Activated CD4-positive, alpha-beta T cell treated with anti-CD3 and anti-CD28 coated beads for 1 hour (primary cell): Measurements from ENCODE around the gene PDE11A.

Experiments used
- DNase-seq: peaks from one replicate; pipeline ENCODE4 v3.0.0-alpha.2; 2020

The PDE11A gene

DNA sequence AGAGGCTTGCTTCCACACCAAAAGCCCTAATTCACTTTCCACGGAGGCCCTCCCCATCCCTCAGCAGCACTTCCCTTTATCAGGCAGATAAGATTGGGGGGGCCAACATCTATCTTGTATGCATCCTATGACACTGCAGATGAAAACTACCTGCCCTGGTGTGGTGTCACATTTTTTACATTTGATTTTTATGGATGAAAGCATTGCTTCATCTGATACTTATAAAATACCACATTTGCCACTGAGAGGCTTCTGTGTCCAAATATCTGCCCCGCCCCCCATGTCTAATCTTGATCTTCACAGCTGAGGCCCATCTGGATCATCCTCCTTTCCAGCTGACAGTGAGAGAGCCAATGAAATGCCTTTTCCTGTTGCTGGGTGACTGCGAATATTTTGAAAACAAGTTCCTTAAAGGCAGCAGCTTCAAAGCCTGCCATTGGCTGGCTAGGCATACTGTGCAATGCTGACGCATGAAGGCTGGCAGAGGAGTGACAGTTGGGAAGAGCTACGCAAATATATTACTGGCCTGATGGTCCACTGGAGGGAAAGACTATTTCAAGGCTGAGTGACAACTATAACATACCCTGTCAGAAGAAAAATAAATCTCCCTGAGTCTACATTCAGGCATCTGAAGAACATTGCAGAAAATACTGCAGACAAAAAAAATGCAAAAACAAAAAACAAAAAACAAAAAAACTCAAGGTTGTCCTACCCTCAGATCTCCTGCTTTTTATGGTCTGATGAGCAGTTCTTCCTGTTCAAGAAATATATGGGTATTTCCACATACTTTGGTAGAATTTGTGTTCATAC is 318.7 kb downstream of the PDE11A start:
- DNase-seq: no peak

DNA sequence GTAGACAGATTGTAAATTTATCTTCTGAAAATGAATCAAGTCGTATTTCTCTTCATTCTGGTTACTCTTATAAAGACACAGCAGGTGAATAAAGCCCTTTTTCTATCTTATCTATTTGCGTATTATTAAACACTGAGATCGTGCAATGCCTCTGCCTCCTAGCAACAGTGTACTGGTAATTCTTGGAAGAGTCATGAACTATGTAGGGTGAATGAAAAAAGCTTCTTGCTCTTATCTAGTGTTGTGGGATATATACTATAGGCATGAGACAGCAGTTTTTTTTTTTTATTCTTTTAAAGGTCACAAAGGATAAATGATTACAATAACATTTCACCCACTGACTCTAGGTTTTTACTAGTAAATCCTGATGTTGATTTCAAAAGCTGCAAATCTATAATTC is 324.2 kb downstream of the PDE11A start:
- DNase-seq: no peak

DNA sequence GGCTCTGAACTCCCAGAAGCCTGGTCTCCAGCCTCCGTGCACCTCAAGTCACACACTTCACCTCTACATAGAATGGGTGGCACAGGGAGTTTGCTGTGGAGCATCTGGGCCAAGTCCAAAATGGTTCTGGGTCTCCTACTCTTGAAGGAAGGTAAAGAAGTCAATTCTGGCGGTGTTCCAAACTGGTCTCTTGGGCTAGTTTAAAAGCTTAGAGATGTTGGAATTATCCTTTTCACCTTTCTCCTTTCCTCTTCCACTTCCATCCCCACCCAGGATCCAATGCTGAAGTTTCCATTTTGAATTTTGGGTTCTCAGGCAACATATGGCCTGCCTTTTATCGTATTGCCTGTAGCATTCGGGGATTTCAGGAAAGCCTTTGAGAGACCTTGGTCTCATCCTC is 325.2 kb downstream of the PDE11A start:
- no peak for DNase-seq

DNA sequence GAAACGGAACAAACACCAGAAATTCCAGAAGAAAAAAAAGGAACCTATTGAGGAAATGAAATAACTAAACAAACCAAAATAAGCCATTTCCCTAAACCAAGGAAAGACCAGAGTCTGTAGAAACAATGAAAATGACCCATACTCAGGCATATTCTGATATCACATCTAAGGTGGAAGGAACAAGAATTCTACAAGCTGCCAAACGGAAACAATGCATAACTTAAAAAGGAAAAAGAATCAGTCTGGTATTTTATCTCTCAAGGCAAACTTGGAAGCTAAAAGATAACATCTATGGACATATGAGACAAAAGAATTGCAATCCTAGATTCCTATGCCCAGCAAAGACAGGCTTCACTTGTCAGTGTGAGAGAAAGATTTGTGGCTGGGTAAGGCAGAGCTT is 326.2 kb downstream of the PDE11A start:
- no peak for DNase-seq

DNA sequence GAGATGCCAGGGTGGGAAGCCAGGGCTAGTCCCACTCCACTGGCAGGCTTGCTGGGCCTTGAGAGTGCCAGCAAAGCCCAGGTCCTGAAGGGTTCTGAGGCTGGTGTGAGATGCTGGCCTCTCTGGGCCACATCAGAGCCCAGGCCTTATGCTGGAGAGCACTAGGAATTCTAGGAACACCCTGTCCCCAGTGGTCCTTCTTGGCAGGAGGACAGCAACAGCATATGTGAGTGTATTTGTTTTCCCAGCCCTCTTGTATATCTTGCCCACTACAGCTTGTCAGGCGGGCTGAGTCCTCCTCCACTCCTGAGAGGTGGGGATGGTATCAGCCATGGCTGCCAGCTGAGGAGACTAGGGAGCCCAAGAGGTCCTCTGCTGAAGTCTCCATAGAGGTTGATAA is 327.0 kb downstream of the PDE11A start:
- no peak for DNase-seq

DNA sequence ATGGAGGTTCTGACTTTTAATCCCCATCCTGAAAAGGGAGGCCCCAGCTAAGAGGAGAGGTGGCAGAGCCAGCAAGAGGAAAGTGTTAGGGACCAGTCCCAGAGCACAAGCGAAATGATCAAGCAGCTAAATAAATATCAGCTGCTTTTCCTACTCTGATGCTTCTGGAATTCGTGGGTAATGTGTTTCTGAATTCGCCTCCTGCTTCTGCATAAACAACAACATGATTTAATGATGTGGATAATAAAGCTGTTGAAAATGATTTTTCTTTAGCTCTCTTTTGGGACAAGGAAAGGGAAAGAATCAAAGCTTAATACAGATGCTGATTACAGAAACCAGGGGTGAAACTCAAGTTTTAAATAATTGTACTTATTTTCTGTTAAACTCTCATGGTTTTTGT is 329.7 kb downstream of the PDE11A start:
- no peak for DNase-seq

DNA sequence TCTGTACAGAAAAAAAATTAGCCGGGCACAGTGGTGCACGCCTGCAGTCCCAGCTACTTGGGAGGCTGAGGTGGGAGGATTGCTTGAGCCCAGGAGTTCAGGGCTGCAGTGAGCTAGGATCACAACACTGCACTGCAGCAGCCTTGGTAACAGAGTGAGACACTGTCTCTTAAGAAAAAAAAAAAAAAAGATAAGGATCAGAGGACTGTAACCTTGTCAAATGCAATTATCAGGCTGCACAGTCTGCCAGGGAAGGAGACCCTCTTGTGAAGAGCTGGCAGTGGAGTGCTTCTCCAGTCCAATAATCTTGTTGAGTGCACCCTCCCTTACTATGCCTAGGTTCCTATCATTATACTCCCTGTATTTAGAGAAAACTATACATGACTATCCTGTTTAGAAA is 330.7 kb downstream of the PDE11A start:
- no peak for DNase-seq

DNA sequence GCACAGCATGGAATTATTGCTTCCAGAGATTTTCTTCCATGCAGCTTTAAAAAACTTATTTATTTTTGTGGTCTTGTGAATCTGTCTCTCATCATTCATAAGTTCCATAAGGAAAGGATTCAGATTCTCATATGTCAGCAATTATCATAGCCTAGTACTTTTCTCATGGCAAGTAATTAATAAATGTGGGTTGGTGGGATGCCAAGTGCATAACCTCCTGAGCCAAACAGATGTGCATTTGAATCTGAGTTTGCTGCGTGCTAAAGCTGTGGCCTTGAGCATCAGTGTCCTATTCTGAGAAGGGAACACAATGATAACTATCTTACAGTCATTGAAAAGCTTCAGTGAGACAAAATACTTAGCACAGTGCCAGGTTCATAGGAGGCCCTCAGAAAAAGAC is 331.9 kb downstream of the PDE11A start:
- DNase-seq: no peak

DNA sequence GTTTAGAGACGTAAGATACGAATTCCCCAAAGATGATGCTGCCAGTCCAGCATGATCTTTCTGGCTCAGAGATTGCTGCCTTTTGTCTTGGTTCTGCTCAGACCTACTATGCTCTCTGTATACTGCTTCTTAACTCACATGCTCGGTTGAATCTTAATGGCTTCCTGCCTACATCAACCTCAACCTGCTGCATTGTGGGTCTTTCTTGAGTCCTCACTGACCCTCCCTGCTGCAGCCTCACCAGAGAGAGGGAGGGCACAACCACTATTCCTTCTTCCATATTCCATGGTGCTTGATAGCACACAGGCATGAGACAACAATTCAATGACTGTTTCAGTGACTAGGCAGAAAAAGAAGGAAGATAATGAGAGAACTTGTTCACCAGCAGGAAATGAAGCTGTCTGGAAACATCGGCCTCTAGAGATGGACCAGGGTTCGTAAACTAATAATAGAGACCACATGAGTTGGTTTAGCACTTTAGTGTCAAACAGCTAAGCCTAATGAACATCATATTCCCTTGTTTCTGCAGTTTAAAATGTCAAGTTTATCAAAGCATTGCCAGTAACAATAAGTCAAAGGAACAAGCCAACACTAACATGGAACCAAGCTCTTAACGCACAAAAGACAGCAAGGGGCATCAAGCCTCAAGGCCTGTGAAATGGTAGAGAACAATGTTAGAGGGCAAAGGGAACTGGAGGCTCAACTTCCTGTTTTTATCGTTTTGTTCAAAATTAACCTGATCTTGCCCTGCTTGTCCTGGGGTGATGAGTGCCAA is 333.9 kb downstream of the PDE11A start:
- no peak for DNase-seq

DNA sequence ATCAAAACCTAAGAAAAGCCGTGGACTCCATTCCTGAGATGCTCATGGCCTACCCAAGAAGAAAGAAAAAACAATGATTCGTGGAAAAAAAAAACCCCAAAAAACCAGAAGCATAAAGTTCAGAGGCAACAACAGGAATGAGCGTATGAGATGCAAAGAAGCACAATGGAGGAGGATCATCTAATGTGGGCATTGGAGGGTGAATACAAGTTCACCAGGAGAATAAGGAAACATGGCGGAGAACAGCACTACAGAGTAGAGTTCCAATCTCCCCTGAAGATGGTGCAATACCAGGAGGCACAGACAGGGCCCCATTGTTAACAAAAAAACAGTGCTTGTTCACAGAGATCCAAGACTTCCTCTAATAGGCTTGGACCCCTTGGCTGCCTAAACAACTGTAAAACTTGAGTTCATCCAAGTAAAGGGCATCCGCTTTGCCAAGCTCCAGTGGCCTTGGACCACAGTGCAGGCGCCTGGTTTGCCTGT is 337.2 kb downstream of the PDE11A start:
- no peak for DNase-seq

DNA sequence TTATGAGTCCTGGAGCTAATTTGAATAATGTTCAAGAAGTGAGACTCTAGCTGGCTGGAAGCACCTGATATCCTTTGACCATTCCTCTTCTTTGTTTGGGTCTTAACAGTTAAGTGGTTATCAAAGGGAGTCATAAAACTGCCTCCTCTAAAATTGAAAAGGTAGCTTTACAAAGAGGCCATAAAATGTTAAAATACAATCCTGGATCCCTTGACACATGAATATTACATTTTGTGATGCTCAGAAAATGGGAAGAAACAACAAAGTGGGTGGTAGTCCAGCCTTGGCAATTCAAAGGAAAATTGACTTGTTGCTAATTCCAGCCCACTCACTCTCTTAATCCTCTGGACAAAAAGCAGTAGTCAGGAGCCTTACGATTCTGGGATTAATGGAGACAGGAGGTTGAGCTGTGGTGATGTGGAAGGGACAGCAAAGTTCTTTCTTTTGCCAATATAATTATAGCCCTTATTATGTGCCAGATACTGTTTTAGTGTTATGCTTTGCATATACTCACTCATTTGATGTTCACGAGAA is 339.2 kb downstream of the PDE11A start:
- DNase-seq: no peak

DNA sequence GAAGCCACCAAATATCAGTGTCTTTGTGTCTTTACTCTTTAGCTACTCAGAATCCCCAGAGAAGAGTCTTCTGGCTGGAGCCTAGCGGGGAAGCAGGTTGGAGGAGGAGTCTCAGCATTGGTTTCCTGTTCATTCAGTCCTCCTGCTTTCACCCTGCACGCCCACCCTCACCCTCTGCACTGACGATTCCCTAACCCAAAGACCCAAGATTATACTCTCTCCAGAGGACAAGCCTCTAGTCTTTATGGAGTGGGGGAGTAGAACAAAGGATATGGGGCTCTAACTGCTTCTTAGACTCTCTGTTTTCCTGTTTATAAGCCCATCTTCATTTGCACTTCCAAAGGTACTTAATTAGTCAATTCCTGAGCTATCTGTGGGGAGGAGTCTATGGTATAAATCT is 341.2 kb downstream of the PDE11A start:
- no peak for DNase-seq

DNA sequence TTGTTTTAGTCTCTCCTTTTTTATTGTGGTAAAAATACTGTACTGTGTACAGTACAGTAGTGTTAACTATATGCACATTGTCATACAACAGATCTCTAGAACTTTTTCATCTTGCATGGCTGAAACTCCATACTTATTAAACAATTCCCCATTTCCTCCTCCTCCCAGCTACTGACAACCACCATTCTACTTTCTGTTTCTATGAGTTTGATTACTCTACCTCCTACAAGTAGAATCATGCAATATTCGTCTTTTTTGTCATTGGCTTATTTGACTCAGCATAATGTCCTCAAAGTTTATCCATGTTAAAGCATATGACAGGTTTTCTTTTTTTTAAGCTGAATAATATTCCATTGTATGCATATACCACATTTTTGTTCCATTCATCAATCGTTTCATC is 341.8 kb downstream of the PDE11A start:
- DNase-seq: no peak

DNA sequence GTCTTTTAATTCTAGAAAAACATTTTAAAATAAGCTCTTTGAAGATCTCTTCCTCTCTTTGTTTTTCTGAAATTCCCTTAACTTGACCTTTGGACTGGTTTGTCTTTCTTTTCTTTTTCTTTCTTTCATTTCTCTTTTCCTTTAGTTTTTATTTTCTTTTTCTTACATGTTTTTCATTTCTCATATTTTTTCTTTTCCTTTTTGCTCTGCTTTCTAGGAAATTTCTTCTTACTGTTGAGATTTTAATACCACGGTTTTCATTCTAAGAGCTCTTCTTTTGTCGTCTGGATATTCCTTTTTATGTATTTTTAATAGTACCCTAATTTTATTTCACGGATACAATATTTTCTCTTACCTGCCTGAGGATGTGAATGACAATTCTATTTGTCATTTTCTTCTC is 342.2 kb downstream of the PDE11A start:
- DNase-seq: no peak

DNA sequence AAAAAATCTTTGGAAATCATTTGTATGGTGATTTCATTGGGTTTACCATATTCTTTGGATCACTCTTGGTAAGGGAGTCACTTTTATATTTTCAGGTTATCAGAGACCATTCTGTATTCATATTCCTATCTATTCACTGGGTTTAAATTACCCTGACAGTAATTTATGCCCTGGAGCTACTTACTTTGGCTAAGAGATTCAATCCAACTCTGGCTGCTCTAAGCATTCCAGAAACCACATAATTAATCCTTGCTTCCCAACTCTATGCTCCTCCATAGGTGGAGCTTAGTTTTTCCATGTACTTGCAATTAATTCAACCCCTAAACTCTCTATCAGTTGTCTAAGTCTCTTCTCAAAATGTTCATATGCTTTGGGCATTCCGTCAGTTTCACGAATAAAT is 343.7 kb downstream of the PDE11A start:
- no peak for DNase-seq

DNA sequence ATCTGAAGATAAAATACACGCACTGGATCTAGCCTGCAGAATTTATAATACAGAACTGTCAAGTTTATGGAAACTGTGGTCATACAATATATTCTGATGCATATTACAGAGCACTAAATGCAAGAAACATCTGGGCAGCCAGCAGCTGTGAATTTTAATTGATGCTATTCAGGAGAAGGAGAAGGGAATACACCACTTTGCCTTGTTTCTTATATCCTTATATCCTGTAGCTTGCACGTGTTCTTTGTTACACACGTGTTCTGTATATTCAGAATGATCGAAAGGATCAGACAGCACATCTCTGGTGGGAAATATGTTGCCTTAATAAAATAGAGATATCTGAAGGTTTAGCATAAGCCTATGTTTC is 344.2 kb downstream of the PDE11A start:
- DNase-seq: no peak

DNA sequence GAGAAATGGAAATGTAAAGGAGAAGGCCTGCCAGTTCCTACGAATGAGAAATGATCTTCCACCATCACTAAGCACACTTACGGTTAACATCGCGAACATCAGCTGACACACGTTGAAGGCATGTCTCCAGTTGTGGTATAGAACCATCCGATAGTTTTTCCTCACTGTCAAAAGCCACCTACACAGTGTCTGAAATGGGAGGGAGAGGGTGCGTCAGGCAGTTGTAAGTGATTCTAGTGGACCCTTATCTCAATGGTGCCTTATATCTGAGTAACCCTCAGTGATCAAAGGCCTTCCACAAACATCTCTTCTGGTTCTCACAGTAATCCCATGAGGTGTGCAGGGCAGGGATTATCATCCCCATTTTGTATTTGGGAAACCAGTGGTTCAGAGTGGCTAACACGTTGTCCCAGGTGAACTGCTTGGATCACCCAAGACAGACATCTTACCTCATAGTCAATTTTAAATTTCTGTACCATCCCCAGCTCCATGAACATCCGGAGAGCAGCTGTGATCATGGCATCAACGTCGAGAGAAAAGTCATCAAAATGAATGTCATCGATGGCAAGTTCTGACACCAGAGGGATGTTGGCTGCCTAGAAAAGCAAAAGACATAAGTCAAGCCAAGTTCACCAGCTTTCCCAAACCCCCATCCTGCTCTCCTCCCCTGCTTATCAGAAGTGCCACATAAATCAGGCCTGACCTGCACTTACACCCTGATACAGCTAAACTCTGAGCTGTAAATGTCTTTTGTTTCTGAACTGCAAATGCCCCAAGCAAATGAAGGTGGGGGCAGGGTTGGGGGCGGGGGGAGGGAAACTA is 344.8 kb downstream of the PDE11A start:
- no peak for DNase-seq

DNA sequence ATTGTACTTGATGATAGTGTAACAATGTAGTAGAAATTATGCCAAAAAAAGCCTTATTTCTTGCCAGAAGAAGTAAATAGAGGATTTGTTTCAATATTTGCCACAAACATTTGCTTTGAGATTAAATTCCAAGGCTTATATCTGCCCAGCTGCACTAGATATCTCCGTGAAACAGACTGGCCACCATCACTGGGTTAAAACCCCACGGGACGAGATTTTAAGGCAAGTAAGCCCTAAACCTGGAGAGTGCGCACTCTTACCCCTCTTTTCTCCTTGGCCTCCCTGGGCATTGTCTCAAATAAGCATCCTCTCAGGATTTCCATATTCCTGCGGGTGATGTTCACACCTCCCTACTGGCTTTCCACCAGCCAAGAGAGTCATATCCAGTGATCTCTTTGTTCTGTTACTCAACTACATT is 345.6 kb downstream of the PDE11A start:
- DNase-seq: no peak

DNA sequence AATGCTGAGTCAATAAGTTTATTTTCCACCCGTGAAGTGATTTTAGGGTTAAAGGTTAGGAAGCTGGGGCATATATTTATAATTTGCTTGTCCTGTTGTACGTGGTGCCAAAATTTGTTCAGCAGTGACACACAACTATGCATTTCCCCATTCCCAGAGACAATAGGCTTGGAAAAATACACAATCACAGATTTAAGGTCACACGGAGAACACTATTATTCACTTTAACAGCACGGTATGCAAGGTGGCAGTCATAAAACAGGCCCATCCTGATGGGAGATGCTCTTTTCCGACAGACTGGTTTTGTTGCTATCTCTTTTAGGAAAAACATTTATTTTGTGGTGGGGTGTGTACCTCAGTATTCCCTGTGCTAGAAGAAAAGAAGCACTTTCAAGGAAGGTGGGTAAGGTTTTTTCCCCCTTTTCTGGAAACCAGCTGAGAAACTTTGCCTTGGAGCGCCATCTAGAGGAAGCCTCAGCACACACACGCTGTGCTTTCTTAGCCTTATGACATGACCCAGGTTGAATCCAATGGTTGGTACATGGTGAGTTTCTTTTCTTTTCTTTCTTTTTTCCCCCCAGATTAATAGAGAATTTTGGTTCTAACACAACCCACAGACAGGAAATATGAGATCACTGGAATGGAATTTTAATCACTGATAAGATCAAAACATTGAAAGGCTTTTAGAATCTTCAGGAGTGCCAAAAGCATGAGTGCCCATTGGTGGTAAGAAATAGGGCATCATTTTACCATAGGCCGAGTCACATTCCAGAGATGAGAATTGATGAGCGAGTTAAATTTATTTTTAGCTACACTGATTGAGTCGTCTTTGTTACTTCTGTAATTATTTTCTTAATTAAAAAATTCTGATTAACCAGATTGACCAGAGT is 347.9 kb downstream of the PDE11A start:
- DNase-seq: no peak

DNA sequence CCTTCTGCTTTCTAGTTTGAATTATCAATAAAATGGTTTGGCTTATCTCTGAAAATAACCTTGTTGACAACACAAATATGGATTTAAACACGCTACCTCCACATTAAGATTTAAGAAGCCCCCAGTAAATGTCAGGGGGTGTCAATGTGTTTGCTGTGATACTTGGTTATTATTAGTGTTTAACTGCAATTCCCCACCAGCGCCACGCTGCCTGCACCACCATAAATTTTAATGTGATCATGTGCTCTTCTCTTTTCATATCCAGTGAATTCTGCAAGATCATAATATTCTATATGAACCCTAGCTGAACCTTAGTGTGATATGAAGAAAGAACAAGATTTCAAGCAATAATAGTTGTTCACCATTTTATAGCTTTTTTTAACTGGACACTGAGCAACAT is 349.3 kb downstream of the PDE11A start:
- no peak for DNase-seq

DNA sequence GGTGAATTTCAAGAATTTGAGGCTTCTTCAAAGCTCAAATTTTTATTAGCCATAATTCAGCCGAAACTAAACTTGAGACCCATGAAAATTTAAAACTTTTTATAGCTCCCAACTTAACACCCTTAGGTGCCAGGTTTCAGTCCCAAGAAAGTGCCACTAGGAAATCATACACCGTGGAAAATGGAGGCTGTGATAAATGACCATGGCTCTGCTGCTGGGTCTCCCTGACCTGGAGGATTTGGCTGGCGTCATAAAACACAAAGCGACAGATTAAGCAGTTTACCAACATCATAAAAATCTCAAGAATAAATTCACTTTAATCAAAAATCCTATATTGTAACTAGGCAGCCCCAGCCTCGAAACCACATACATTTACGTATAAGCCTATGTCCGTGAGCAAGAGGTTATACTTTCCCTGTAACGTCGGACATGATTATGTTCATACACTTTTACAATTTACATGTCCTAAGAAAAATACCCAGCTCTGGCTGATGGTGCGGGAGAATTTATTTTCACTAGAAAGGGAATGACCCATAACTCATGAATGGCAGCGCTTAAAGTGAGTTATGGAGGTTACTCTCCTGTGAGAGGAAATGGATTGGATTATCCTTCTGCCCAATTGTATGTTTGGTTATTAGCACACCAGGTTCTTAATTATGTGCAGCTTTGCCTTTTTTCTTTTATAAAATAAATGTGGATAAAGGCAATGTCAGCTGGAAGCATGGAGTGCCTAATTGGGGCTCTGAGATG is 350.6 kb downstream of the PDE11A start:
- DNase-seq: no peak
